ENCODE data around the gene MED23.

The MED23 gene

GRCh38 chr6:131581523-131581922 is 46.5 kb downstream of the MED23 start:
- Histone ChIP-seq H3K9me2 (replicated peaks; ENCODE audit: low read depth, low read length) (no peaks in the 10 kb centered on the region), H2AFZ (ENCODE audit: low read length) (no peak overlapping the region), H3K9me3 (ENCODE audit: insufficient read depth, low read depth, low read length) (no peaks in the 10 kb centered on the region), H3K4me2 (ENCODE audit: low read depth, low read length, poor library complexity, severe bottlenecking) (no peak overlapping the region), H3K4me3 (ENCODE audit: low read length, poor library complexity, severe bottlenecking) (no peak overlapping the region), H3K4me1 (ENCODE audit: insufficient read depth, low read length, poor library complexity, severe bottlenecking) (no peaks in the 10 kb centered on the region), H3F3A (ENCODE audit: low read depth) (no peaks in the 10 kb centered on the region), H3K27me3 (ENCODE audit: insufficient read depth, low read length, poor library complexity, severe bottlenecking) (no peaks in the 10 kb centered on the region), H3K36me3 (ENCODE audit: insufficient read depth, low read length) (peaks cover 60% of the 10 kb centered on the region), H3K79me2 (ENCODE audit: insufficient read depth, low read length) (no peaks in the 10 kb centered on the region), H3K9ac (ENCODE audit: low read depth, low read length, poor library complexity, severe bottlenecking) (no peak overlapping the region), H4K20me1 (ENCODE audit: insufficient read depth, low read length, poor library complexity, severe bottlenecking) (no peaks in the 10 kb centered on the region)
- no peak for TF ChIP-seq CTCF (conservative IDR thresholded peaks at IDR 0.05; ENCODE audit: low read length)
- no peak for TF ChIP-seq EZH2phosphoT487 (IDR thresholded peaks at IDR 0.05; ENCODE audit: borderline replicate concordance)

- no peaks in the 10 kb centered on the region for H3K4me1 ChIP-seq (ENCODE audit: insufficient read depth, low read length, poor library complexity, severe bottlenecking)
- no peak overlapping the region for H3K4me2 ChIP-seq (ENCODE audit: low read depth, low read length, poor library complexity, severe bottlenecking)
- no peaks in the 10 kb centered on the region for H3K79me2 ChIP-seq (ENCODE audit: insufficient read depth, low read length)
Measured at GRCh38 chr6:131575834-131576478, 52.1 kb downstream of the MED23 start.

GRCh38 chr6:131574686-131575085 is 53.4 kb downstream of the MED23 start:
- Histone ChIP-seq H3K27me3 (ENCODE audit: insufficient read depth, low read length, poor library complexity, severe bottlenecking) (no peaks in the 10 kb centered on the region), H4K20me1 (ENCODE audit: insufficient read depth, low read length, poor library complexity, severe bottlenecking) (no peaks in the 10 kb centered on the region), H2AFZ (ENCODE audit: low read length) (no peak overlapping the region), H3K9me2 (replicated peaks; ENCODE audit: low read depth, low read length) (no peaks in the 10 kb centered on the region), H3K4me2 (ENCODE audit: low read depth, low read length, poor library complexity, severe bottlenecking) (no peak overlapping the region), H3K4me3 (ENCODE audit: low read length, poor library complexity, severe bottlenecking) (no peak overlapping the region), H3K9ac (ENCODE audit: low read depth, low read length, poor library complexity, severe bottlenecking) (no peak overlapping the region), H3K4me1 (ENCODE audit: insufficient read depth, low read length, poor library complexity, severe bottlenecking) (no peaks in the 10 kb centered on the region), H3K9me3 (ENCODE audit: insufficient read depth, low read depth, low read length) (no peaks in the 10 kb centered on the region), H3K36me3 (ENCODE audit: insufficient read depth, low read length) (peaks cover 7% of the 10 kb centered on the region), H3K79me2 (ENCODE audit: insufficient read depth, low read length) (no peaks in the 10 kb centered on the region), H3F3A (ENCODE audit: low read depth) (no peaks in the 10 kb centered on the region)
- TF ChIP-seq EZH2phosphoT487 (IDR thresholded peaks at IDR 0.05; ENCODE audit: borderline replicate concordance) (no peak), CTCF (conservative IDR thresholded peaks at IDR 0.05; ENCODE audit: low read length) (no peak)

More at GRCh38 chr6:131575834-131576478, 52.1 kb downstream of the MED23 start:
- Histone ChIP-seq H3K36me3 (ENCODE audit: insufficient read depth, low read length) (peaks cover 20% of the 10 kb centered on the region), H3K9me3 (ENCODE audit: insufficient read depth, low read depth, low read length) (no peaks in the 10 kb centered on the region), H3F3A (ENCODE audit: low read depth) (no peaks in the 10 kb centered on the region), H3K4me3 (ENCODE audit: low read length, poor library complexity, severe bottlenecking) (no peak overlapping the region), H3K27me3 (ENCODE audit: insufficient read depth, low read length, poor library complexity, severe bottlenecking) (no peaks in the 10 kb centered on the region), H3K9me2 (replicated peaks; ENCODE audit: low read depth, low read length) (no peaks in the 10 kb centered on the region), H3K9ac (ENCODE audit: low read depth, low read length, poor library complexity, severe bottlenecking) (no peak overlapping the region), H4K20me1 (ENCODE audit: insufficient read depth, low read length, poor library complexity, severe bottlenecking) (no peaks in the 10 kb centered on the region), H2AFZ (ENCODE audit: low read length) (no peak overlapping the region)
- TF ChIP-seq CTCF (conservative IDR thresholded peaks at IDR 0.05; ENCODE audit: low read length) (no peak), EZH2phosphoT487 (IDR thresholded peaks at IDR 0.05; ENCODE audit: borderline replicate concordance) (no peak)

All from Loucy (cell line).